Measurements from ENCODE around the gene CDC45. TPM values are rescaled to one million over a fixed set of nuclear protein-coding genes. Genes with fewer than 3 reads are reported as not detected.
"Not testable (repeated sequence)": the region's sequence is repeated elsewhere in the genome, so short reads cannot be mapped to it uniquely, and the experiment has no call there.

CDC45 gene
- total and polyA plus RNA-seq, 11 donors: 0.15 to 3.1 (median 0.32) TPM; not detected in 4

DNA sequence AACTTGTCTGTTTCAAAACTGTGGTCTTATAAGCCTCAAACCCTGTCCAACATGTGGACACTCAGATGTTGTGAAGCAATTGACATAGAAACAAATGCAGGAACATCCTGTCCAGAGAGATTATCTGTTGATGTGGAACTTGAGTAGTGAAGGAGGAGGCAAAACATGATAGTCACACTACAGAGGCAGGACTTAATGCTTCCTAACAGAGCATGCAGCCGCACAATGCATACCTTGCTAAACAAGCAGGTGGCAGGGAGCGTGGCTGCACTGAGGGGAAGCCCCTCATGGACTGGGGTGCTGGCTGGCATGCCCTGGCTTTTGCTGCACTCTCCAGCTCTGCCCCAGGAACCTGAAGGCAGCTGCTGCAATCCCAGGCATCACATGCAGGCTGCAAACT lies 37.6 kb upstream of the CDC45 start:
- Histone ChIP-seq H3K4me3 (no peak overlapping the region), H3K9me3 (no peaks in the 10 kb centered on the region), H3K4me1 (peaks cover 5 to 60% (median 25%) of the 10 kb centered on the region in 12 donors), H3K27me3 (no peaks in the 10 kb centered on the region), H3K27ac (no peak overlapping the region), H3K36me3 (peaks cover 0 to 50% (median 25%) of the 10 kb centered on the region in 9 donors)
- WGBS, 4 donors: 83 to 92% (median 89%) methylated on average over 2 of the region's 2 CpGs
- ATAC-seq (no peak), DNase-seq (no peak)
- intact Hi-C loops (cut with DNase I): loop anchor here in 1 of 10 donors (10.0 kb wide), 1 partner anchor 147 kb away; the partner anchor contains the start of gene CLTCL1
- no peak for TF ChIP-seq POLR2A (IDR thresholded peaks at IDR 0.05)
- TF ChIP-seq, protein P1, sequence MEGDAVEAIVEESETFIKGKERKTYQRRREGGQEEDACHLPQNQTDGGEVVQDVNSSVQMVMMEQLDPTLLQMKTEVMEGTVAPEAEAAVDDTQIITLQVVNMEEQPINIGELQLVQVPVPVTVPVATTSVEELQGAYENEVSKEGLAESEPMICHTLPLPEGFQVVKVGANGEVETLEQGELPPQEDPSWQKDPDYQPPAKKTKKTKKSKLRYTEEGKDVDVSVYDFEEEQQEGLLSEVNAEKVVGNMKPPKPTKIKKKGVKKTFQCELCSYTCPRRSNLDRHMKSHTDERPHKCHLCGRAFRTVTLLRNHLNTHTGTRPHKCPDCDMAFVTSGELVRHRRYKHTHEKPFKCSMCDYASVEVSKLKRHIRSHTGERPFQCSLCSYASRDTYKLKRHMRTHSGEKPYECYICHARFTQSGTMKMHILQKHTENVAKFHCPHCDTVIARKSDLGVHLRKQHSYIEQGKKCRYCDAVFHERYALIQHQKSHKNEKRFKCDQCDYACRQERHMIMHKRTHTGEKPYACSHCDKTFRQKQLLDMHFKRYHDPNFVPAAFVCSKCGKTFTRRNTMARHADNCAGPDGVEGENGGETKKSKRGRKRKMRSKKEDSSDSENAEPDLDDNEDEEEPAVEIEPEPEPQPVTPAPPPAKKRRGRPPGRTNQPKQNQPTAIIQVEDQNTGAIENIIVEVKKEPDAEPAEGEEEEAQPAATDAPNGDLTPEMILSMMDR (IDR thresholded peaks at IDR 0.05): no peak

GRCh38 chr22:19443544-19444211 lies 36.0 kb upstream of the CDC45 start:
- peaks cover 0 to 40% (median 17%) of the 10 kb centered on the region in 9 donors for H3K36me3 ChIP-seq
- ATAC-seq: no peak
- no peaks in the 10 kb centered on the region for H3K27me3 ChIP-seq
- no peak for DNase-seq
- H3K27ac ChIP-seq: no peak overlapping the region
- WGBS, 4 donors: 75 to 92% (median 87%) methylated on average over 7 of the region's 7 CpGs
- TF ChIP-seq, protein P1 (IDR thresholded peaks at IDR 0.05): no peak
- no peak for TF ChIP-seq POLR2A (IDR thresholded peaks at IDR 0.05)
- H3K4me1 ChIP-seq: peaks cover 5 to 68% (median 32%) of the 10 kb centered on the region in 12 donors
- intact Hi-C loops (cut with DNase I): loop anchor here in 2 of 10 donors (2.0 to 10.0 kb wide), 2 partner anchors 35 to 149 kb away; partner anchors contain the start of genes CDC45 (in 1 of the 2), CLTCL1 (in 1 of the 2) and UFD1 (in 1 of the 2)
- H3K4me3 ChIP-seq: no peak overlapping the region
- no peaks in the 10 kb centered on the region for H3K9me3 ChIP-seq

DNA sequence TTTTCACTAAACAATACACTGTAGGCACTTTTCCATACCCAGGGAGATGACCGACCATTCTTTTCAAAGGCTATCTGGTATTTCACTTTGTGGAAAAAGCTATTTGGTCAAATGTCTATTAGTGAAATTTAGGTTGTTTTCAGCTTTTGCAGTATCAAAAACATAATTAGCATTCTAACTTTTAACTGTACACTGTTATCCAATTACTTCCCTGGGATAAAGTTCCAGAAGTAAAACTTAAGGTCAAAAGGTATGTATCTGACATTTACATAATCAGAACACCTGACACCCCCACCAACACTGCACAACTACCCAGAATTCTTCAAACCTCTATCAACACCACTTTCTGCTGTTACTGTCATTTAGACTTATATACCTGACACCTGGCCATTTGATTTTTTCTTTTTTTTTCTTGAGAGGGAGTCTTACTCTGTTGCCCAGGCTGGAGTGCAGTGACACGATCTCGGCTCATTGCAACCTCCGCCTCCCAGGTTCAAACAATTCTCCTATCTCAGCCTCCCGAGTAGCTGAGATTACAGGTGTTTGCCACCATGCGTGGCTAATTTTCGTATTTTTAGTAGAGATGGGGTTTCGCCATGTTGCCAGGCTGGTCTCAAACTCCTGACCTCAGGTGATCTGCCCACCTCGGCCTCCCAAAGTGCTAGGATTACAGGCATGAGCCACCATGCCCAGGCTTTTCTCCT lies 34.3 kb upstream of the CDC45 start:
- not testable (repeated sequence) for H3K27me3 ChIP-seq, H3K9me3 ChIP-seq, DNase-seq, ATAC-seq
- peak overlapping the region in 1 of 12 donors; percentile 19 for H3K27ac ChIP-seq
- H3K4me1 ChIP-seq: peaks cover 5 to 67% (median 33%) of the 10 kb centered on the region in 12 donors
- 83 to 86% (median 85%) methylated on average over 9 of the region's 9 CpGs for WGBS, 4 donors
- H3K4me3 ChIP-seq: peak overlapping the region in 1 of 12 donors; percentile 92
- intact Hi-C loops (cut with DNase I): loop anchor here in 2 of 10 donors (2.0 to 10.0 kb wide), 2 partner anchors 33 to 151 kb away; partner anchors contain the start of genes CDC45 (in 1 of the 2), CLTCL1 (in 1 of the 2) and UFD1 (in 1 of the 2)
- peaks cover 0 to 42% (median 22%) of the 10 kb centered on the region in 9 donors for H3K36me3 ChIP-seq

DNA sequence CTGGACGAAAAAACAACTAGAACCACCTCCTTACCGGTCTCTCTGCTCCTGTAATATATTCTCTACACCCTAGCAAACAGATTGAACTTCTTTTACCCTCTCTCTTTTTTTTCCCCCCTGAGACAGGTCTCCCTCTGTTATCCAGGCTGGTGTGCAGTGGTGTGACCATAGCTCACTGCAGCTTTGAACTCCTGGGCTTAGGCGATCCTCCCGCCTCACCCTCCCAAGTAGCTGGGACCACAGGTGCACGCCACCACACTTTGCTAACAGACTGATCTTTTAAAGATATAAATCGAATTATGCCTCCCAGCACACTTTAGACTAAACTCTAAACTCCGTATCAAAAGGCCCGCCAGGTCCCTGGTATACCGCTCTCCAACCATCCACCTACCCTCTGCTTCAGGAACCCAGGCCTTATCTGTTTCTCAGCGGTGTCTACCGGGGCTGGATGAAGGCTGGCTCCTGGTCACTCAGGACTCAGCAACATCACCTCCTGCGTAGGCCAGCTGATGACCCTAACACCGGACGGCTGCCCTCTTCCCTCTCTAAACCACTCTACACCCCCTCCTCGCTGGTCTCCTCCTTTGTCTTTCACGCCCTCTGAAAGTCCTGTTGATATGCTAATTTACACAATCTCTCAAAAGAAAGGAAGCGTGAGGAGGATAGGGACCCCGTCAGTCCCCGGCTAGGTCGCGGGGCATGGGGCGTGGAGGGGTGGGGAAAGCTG lies 33.0 kb upstream of the CDC45 start:
- DNase-seq: no peak
- WGBS, 4 donors: 22 to 26% (median 23%) methylated on average over 22 of the region's 22 CpGs
- Histone ChIP-seq H3K36me3 (peaks cover 0 to 52% (median 33%) of the 10 kb centered on the region in 9 donors), H3K4me1 (peaks cover 5 to 61% (median 33%) of the 10 kb centered on the region in 12 donors), H3K27ac (peak overlapping the region; percentile 76 to 97 (median 91)), H3K9me3 (no peaks in the 10 kb centered on the region), H3K27me3 (no peaks in the 10 kb centered on the region), H3K4me3 (peak overlapping the region; percentile 73 to 99 (median 91))
- peak in 3 of 4 donors; percentile 2 to 10 (median 3) for ATAC-seq
- intact Hi-C loops (cut with DNase I): loop anchor here in 3 of 10 donors (1.0 to 10.0 kb wide), 3 partner anchors 14 to 152 kb away; partner anchors contain the start of genes MRPL40 (in 2 of the 3), CDC45 (in 1 of the 3), CLTCL1 (in 1 of the 3) and UFD1 (in 1 of the 3)
- TF ChIP-seq POLR2A (IDR thresholded peaks at IDR 0.05): no peak
- TF ChIP-seq, protein P1 (IDR thresholded peaks at IDR 0.05): no peak
